ENCODE data around the gene PTPRG. TPM values are rescaled to one million over a fixed set of nuclear protein-coding genes. Genes with fewer than 3 reads are reported as not detected.

Gene PTPRG
- total and polyA plus RNA-seq, 2 experiments from 2014 or later = 8.5 to 34.9 TPM

- 75% methylated on average over 5 of the region's 5 CpGs for WGBS (ENCODE audit: low lambda C conversion rate, missing lambda C conversion rate)
- Histone ChIP-seq H3K9me2 (replicated peaks; ENCODE audit: insufficient read depth) (no peaks in the 10 kb centered on the region), H3K27me3 (no peaks in the 10 kb centered on the region), H3K27ac (no peak overlapping the region), H3K4me2 (no peak overlapping the region), H3K36me3 (replicated peaks; ENCODE audit: insufficient read depth, low read depth) (no peaks in the 10 kb centered on the region), H3K4me1 (ENCODE audit: insufficient read depth) (no peaks in the 10 kb centered on the region), H4K20me1 (ENCODE audit: insufficient read depth, poor library complexity, severe bottlenecking) (peaks cover 6% of the 10 kb centered on the region), H3K9me3 (ENCODE audit: low read depth) (no peaks in the 10 kb centered on the region), H2AFZ (no peak overlapping the region), H3K4me3 (no peak overlapping the region), H3K79me2 (peaks cover 98% of the 10 kb centered on the region)
- TF ChIP-seq CTCF (IDR thresholded peaks at IDR 0.05; ENCODE audit: poor library complexity) (no peak), EZH2phosphoT487 (IDR thresholded peaks at IDR 0.05; ENCODE audit: low read depth, severe bottlenecking, unreplicated experiment) (no peak), EZH2 (IDR thresholded peaks at IDR 0.05; ENCODE audit: borderline replicate concordance) (no peak)
- no peak for DNase-seq (ENCODE audit: low spot score)
Measured at GRCh38 chr3:61571516-61572336, 10.4 kb downstream of the PTPRG start.

- TF ChIP-seq EZH2phosphoT487 (IDR thresholded peaks at IDR 0.05; ENCODE audit: low read depth, severe bottlenecking, unreplicated experiment) (no peak), EZH2 (IDR thresholded peaks at IDR 0.05; ENCODE audit: borderline replicate concordance) (no peak), CTCF (IDR thresholded peaks at IDR 0.05; ENCODE audit: poor library complexity) (no peak)
- Histone ChIP-seq H4K20me1 (ENCODE audit: insufficient read depth, poor library complexity, severe bottlenecking) (peaks cover 4% of the 10 kb centered on the region), H3K9me2 (replicated peaks; ENCODE audit: insufficient read depth) (no peaks in the 10 kb centered on the region), H3K4me1 (ENCODE audit: insufficient read depth) (no peaks in the 10 kb centered on the region), H2AFZ (no peak overlapping the region), H3K36me3 (replicated peaks; ENCODE audit: insufficient read depth, low read depth) (no peaks in the 10 kb centered on the region), H3K27ac (no peak overlapping the region), H3K9me3 (ENCODE audit: low read depth) (no peaks in the 10 kb centered on the region), H3K79me2 (peaks cover 98% of the 10 kb centered on the region), H3K4me3 (no peak overlapping the region), H3K27me3 (no peaks in the 10 kb centered on the region), H3K4me2 (no peak overlapping the region)
- no peak for DNase-seq (ENCODE audit: low spot score)
- 93% methylated on average over 5 of the region's 5 CpGs for WGBS (ENCODE audit: low lambda C conversion rate, missing lambda C conversion rate)
Measured at GRCh38 chr3:61572879-61573278, 11.5 kb downstream of the PTPRG start.

- no peaks in the 10 kb centered on the region for H3K4me1 ChIP-seq (ENCODE audit: insufficient read depth)
Measured at GRCh38 chr3:61573441-61573840, 12.1 kb downstream of the PTPRG start.

More at GRCh38 chr3:61573441-61573840, 12.1 kb downstream of the PTPRG start:
- no peaks in the 10 kb centered on the region for H3K27me3 ChIP-seq
- H4K20me1 ChIP-seq (ENCODE audit: insufficient read depth, poor library complexity, severe bottlenecking) = peaks cover 8% of the 10 kb centered on the region
- H3K9me2 ChIP-seq (replicated peaks; ENCODE audit: insufficient read depth) = no peaks in the 10 kb centered on the region
- H3K27ac ChIP-seq = no peak overlapping the region
- H3K4me2 ChIP-seq = no peak overlapping the region
- H3K4me3 ChIP-seq = no peak overlapping the region
- peaks cover 98% of the 10 kb centered on the region for H3K79me2 ChIP-seq
- WGBS (ENCODE audit: low lambda C conversion rate, missing lambda C conversion rate) = 84% methylated on average over 3 of the region's 3 CpGs
- TF ChIP-seq EZH2phosphoT487 (IDR thresholded peaks at IDR 0.05; ENCODE audit: low read depth, severe bottlenecking, unreplicated experiment) (no peak), EZH2 (IDR thresholded peaks at IDR 0.05; ENCODE audit: borderline replicate concordance) (no peak), CTCF (IDR thresholded peaks at IDR 0.05; ENCODE audit: poor library complexity) (no peak)
- H2AFZ ChIP-seq = no peak overlapping the region
- no peaks in the 10 kb centered on the region for H3K9me3 ChIP-seq (ENCODE audit: low read depth)
- no peak for DNase-seq (ENCODE audit: low spot score)
- H3K36me3 ChIP-seq (replicated peaks; ENCODE audit: insufficient read depth, low read depth) = no peaks in the 10 kb centered on the region
